Muscle layer of colon (tissue), 2 donors: Measurements from ENCODE around the gene KRTAP10-10.
"Not testable (repeated sequence)": the region's sequence is repeated elsewhere in the genome, so short reads cannot be mapped to it uniquely, and the experiment has no call there.

Source experiments
- H3K27ac ChIP-seq: one replicate; pipeline ENCODE4 v1.7.0; 2013; ENCODE audit warnings: low read depth, mild to moderate bottlenecking, low read length, moderate library complexity
- H3K27me3 ChIP-seq, 2 donors: one replicate each; pipeline ENCODE4 v1.7.0; 2013; ENCODE audit warnings: low read length in 2 of 2, mild to moderate bottlenecking in 2 of 2; ENCODE audit not compliant: insufficient read depth in 2 of 2, control insufficient read depth in 1 of 2
- H3K36me3 ChIP-seq: one replicate; pipeline ENCODE4 v1.7.0; 2013; ENCODE audit warnings: mild to moderate bottlenecking, low read length; ENCODE audit not compliant: insufficient read depth
- H3K4me1 ChIP-seq: one replicate; pipeline ENCODE4 v1.7.0; 2013; ENCODE audit warnings: mild to moderate bottlenecking, low read length; ENCODE audit not compliant: insufficient read depth
- H3K4me3 ChIP-seq, 2 donors: one replicate each; pipeline ENCODE4 v1.7.0; 2013; ENCODE audit warnings: low read length in 2 of 2, low read depth in 1 of 2, mild to moderate bottlenecking in 1 of 2, moderate library complexity in 1 of 2
- H3K9ac ChIP-seq: one replicate; pipeline ENCODE4 v1.7.0; 2013; ENCODE audit warnings: low read length
- H3K9me3 ChIP-seq: one replicate; pipeline ENCODE4 v1.7.0; 2013; ENCODE audit warnings: mild to moderate bottlenecking, low read length
- donor health status: abdominal sarcoma.
- donor health status: Adenocarcinoma of cecum.

The KRTAP10-10 gene

GRCh38 chr21:44630440-44630839 is 6.7 kb upstream of the KRTAP10-10 start:
- Histone ChIP-seq H3K36me3 (no peaks in the 10 kb centered on the region), H3K27ac (no peak overlapping the region), H3K4me1 (no peaks in the 10 kb centered on the region), H3K9ac (no peak overlapping the region), H3K27me3 (peaks cover 0 to 21% of the 10 kb centered on the region in 2 donors), H3K9me3 (no peaks in the 10 kb centered on the region), H3K4me3 (no peak overlapping the region)

GRCh38 chr21:44632067-44632466 is 5.1 kb upstream of the KRTAP10-10 start:
- Histone ChIP-seq H3K4me3 (no peak overlapping the region), H3K36me3 (no peaks in the 10 kb centered on the region), H3K9me3 (no peaks in the 10 kb centered on the region), H3K9ac (no peak overlapping the region), H3K4me1 (no peaks in the 10 kb centered on the region), H3K27ac (no peak overlapping the region), H3K27me3 (peaks cover 0 to 24% of the 10 kb centered on the region in 2 donors)

- no peak overlapping the region for H3K9ac ChIP-seq
- no peaks in the 10 kb centered on the region for H3K36me3 ChIP-seq
- H3K27me3 ChIP-seq, result peaks cover 0 to 4% of the 10 kb centered on the region in 2 donors
- H3K27ac ChIP-seq, result no peak overlapping the region
- no peaks in the 10 kb centered on the region for H3K9me3 ChIP-seq
- H3K4me1 ChIP-seq, result no peaks in the 10 kb centered on the region
- H3K4me3 ChIP-seq, result no peak overlapping the region
Measured at GRCh38 chr21:44636209-44637017, 743 bp upstream of the KRTAP10-10 start.

- not testable (repeated sequence) for H3K27ac ChIP-seq, H3K9ac ChIP-seq, H3K36me3 ChIP-seq, H3K4me1 ChIP-seq, H3K4me3 ChIP-seq, H3K9me3 ChIP-seq, H3K27me3 ChIP-seq
Measured at GRCh38 chr21:44637851-44638348, 744 bp downstream of the KRTAP10-10 start.

GRCh38 chr21:44638506-44639330 is 1.6 kb downstream of the KRTAP10-10 start:
- H3K4me1 ChIP-seq, H3K27ac ChIP-seq, H3K36me3 ChIP-seq, H3K27me3 ChIP-seq, H3K9me3 ChIP-seq, H3K9ac ChIP-seq, H3K4me3 ChIP-seq: not testable (repeated sequence)

- H3K27me3 ChIP-seq, result peaks cover 0 to 4% of the 10 kb centered on the region in 2 donors
- H3K36me3 ChIP-seq, result no peaks in the 10 kb centered on the region
- no peak overlapping the region for H3K9ac ChIP-seq
- no peaks in the 10 kb centered on the region for H3K9me3 ChIP-seq
- no peak overlapping the region for H3K27ac ChIP-seq
- H3K4me1 ChIP-seq, result no peaks in the 10 kb centered on the region
- no peak overlapping the region for H3K4me3 ChIP-seq
Measured at GRCh38 chr21:44639331-44639655, 2.1 kb downstream of the KRTAP10-10 start.

GRCh38 chr21:44640761-44641160 is 3.6 kb downstream of the KRTAP10-10 start:
- no peak overlapping the region for H3K4me3 ChIP-seq
- no peak overlapping the region for H3K27ac ChIP-seq
- no peaks in the 10 kb centered on the region for H3K4me1 ChIP-seq
- H3K9me3 ChIP-seq, result peaks cover 9% of the 10 kb centered on the region
- peaks cover 0 to 4% of the 10 kb centered on the region in 2 donors for H3K27me3 ChIP-seq
- no peaks in the 10 kb centered on the region for H3K36me3 ChIP-seq
- H3K9ac ChIP-seq, result no peak overlapping the region

- Histone ChIP-seq H3K4me3 (no peak overlapping the region), H3K9ac (no peak overlapping the region), H3K27ac (no peak overlapping the region), H3K9me3 (peaks cover 9% of the 10 kb centered on the region), H3K4me1 (no peaks in the 10 kb centered on the region), H3K36me3 (no peaks in the 10 kb centered on the region), H3K27me3 (peaks cover 0 to 7% of the 10 kb centered on the region in 2 donors)
Measured at GRCh38 chr21:44643741-44644310, 6.7 kb downstream of the KRTAP10-10 start.

- Histone ChIP-seq H3K27ac (no peak overlapping the region), H3K4me1 (no peaks in the 10 kb centered on the region), H3K27me3 (peaks cover 0 to 7% of the 10 kb centered on the region in 2 donors), H3K4me3 (no peak overlapping the region), H3K36me3 (no peaks in the 10 kb centered on the region), H3K9me3 (peaks cover 9% of the 10 kb centered on the region), H3K9ac (no peak overlapping the region)
Measured at GRCh38 chr21:44644878-44645277, 7.7 kb downstream of the KRTAP10-10 start.

GRCh38 chr21:44646366-44647221 is 9.4 kb downstream of the KRTAP10-10 start, which contains the start of gene KRTAP10-11:
TSS of gene KRTAP10-11 (plus strand) at chr21:44646414. CDS start at chr21:44646459, 45 bp downstream.
- not testable (repeated sequence) for H3K27ac ChIP-seq, H3K4me3 ChIP-seq, H3K9me3 ChIP-seq, H3K36me3 ChIP-seq, H3K4me1 ChIP-seq, H3K9ac ChIP-seq, H3K27me3 ChIP-seq

GRCh38 chr21:44647222-44647552 is 10.0 kb downstream of the KRTAP10-10 start:
- H3K27ac ChIP-seq, result no peak overlapping the region
- H3K36me3 ChIP-seq, result no peaks in the 10 kb centered on the region
- H3K4me3 ChIP-seq, result no peak overlapping the region
- H3K4me1 ChIP-seq, result no peaks in the 10 kb centered on the region
- peaks cover 9% of the 10 kb centered on the region for H3K9me3 ChIP-seq
- no peak overlapping the region for H3K9ac ChIP-seq
- H3K27me3 ChIP-seq, result peaks cover 0 to 7% of the 10 kb centered on the region in 2 donors
